ENCODE measurements around the gene UBE2Q1.

GRCh38 chr1:154539486-154540483, 18.7 kb downstream of the UBE2Q1 start:
- TF ChIP-seq, protein P1, sequence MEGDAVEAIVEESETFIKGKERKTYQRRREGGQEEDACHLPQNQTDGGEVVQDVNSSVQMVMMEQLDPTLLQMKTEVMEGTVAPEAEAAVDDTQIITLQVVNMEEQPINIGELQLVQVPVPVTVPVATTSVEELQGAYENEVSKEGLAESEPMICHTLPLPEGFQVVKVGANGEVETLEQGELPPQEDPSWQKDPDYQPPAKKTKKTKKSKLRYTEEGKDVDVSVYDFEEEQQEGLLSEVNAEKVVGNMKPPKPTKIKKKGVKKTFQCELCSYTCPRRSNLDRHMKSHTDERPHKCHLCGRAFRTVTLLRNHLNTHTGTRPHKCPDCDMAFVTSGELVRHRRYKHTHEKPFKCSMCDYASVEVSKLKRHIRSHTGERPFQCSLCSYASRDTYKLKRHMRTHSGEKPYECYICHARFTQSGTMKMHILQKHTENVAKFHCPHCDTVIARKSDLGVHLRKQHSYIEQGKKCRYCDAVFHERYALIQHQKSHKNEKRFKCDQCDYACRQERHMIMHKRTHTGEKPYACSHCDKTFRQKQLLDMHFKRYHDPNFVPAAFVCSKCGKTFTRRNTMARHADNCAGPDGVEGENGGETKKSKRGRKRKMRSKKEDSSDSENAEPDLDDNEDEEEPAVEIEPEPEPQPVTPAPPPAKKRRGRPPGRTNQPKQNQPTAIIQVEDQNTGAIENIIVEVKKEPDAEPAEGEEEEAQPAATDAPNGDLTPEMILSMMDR (IDR thresholded peaks at IDR 0.05; ENCODE audit: insufficient read depth, low read length): no peak
- no peak for TF ChIP-seq SPI1 (IDR thresholded peaks at IDR 0.05; ENCODE audit: borderline replicate concordance, low read depth)
